Measurements from ENCODE around the gene SNTG2.
A peak's percentile ranks its signal among the peaks of the same experiment; 100 is the strongest.
"Not testable (repeated sequence)": the region's sequence is repeated elsewhere in the genome, so short reads cannot be mapped to it uniquely, and the experiment has no call there.

Gene SNTG2

DNA sequence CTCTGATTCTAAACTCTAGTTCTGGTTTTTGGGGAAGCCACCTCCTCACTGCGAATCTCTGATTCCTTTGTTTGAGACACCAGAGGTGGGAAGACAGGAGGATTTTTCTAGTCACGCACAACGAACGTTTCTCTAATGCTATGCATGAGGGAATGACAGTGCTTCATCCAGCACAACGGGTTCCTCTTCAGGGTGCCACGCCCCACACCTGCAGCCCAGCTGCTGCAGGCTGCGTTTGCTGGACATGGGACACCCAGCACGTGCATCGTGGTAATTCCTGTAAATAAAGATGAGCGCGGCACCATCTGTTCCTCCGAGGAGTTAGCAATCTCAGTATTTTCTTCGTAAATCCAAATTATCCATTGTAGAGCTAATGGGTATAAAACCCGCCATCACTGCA lies 425.1 kb downstream of the SNTG2 start:
- Mint-ChIP-seq H3K27ac (no peak overlapping the region), H3K27me3 (ENCODE audit: low read depth) (peaks cover 20% of the 10 kb centered on the region), H3K36me3 (ENCODE audit: low read depth) (no peaks in the 10 kb centered on the region), H3K9me3 (no peaks in the 10 kb centered on the region), H3K4me1 (no peaks in the 10 kb centered on the region), H3K4me3 (no peak overlapping the region)
- TF ChIP-seq, protein P1, sequence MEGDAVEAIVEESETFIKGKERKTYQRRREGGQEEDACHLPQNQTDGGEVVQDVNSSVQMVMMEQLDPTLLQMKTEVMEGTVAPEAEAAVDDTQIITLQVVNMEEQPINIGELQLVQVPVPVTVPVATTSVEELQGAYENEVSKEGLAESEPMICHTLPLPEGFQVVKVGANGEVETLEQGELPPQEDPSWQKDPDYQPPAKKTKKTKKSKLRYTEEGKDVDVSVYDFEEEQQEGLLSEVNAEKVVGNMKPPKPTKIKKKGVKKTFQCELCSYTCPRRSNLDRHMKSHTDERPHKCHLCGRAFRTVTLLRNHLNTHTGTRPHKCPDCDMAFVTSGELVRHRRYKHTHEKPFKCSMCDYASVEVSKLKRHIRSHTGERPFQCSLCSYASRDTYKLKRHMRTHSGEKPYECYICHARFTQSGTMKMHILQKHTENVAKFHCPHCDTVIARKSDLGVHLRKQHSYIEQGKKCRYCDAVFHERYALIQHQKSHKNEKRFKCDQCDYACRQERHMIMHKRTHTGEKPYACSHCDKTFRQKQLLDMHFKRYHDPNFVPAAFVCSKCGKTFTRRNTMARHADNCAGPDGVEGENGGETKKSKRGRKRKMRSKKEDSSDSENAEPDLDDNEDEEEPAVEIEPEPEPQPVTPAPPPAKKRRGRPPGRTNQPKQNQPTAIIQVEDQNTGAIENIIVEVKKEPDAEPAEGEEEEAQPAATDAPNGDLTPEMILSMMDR (IDR thresholded peaks at IDR 0.05; ENCODE audit: unreplicated experiment in 3 of 3), result no peak

DNA sequence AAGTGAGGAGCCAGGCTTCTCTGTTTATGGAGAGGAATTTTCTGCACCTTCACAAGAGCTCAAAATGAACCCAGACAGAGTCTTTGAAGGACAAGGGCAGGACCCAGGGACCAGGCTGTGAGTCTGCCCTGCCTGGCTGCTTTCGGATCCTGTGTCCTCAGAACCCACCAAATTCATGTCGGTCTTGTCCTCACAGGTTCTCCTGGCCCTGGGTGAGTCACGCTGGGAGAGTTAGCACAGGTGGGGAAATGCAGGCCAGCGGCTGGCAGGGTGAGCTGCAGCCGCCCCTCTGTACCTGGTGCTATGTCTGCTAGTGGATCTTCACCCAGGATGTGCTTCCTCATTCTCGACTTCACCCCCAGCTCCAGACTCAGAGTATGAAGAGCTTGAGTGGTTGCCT lies 426.8 kb downstream of the SNTG2 start:
- TF ChIP-seq, protein P1 (IDR thresholded peaks at IDR 0.05; ENCODE audit: unreplicated experiment in 3 of 3), result no peak
- Mint-ChIP-seq H3K9me3 (no peaks in the 10 kb centered on the region), H3K4me1 (no peaks in the 10 kb centered on the region), H3K36me3 (ENCODE audit: low read depth) (no peaks in the 10 kb centered on the region), H3K27me3 (ENCODE audit: low read depth) (peaks cover 14% of the 10 kb centered on the region), H3K27ac (no peak overlapping the region), H3K4me3 (no peak overlapping the region)

DNA sequence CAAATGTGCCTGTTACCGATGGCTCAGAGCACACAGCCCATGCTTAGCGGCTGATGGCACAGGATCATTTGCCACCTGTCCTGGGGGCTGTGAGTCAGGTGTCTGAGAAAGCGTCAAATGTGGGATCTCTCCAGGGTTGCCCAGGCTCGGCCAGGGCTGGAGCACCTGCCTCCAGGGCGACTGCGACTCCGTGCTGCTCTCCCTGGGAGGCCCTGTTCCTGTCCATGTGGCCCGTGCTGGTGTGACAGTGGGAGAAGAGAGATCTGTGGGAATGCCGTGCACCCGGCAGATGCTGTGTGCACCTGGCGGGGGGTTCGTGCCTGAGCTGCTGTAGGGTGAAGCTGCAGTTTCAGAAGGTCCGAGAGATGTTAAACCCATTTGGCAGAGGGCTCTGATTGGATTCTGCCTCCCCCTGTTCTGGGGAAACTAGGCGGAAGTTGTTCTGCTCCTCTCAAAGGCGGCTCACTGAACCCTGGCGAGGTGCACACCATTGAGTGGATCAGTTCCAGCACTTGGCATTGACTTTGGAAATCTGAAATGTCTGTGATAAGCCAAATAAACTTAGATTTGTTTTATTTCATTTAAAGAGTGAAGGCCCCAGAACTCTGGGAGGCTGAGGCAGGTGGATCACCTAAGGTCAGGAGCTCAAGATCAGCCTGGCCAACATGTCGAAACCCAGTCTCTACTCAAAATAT lies 428.0 kb downstream of the SNTG2 start:
- no peak overlapping the region for H3K4me3 Mint-ChIP-seq
- peaks cover under 1% of the 10 kb centered on the region for H3K9me3 Mint-ChIP-seq
- H3K4me1 Mint-ChIP-seq, result no peaks in the 10 kb centered on the region
- H3K36me3 Mint-ChIP-seq (ENCODE audit: low read depth), result no peaks in the 10 kb centered on the region
- H3K27me3 Mint-ChIP-seq (ENCODE audit: low read depth), result peaks cover 14% of the 10 kb centered on the region
- H3K27ac Mint-ChIP-seq, result no peak overlapping the region
- TF ChIP-seq, protein P1 (IDR thresholded peaks at IDR 0.05; ENCODE audit: unreplicated experiment in 3 of 3), result no peak

DNA sequence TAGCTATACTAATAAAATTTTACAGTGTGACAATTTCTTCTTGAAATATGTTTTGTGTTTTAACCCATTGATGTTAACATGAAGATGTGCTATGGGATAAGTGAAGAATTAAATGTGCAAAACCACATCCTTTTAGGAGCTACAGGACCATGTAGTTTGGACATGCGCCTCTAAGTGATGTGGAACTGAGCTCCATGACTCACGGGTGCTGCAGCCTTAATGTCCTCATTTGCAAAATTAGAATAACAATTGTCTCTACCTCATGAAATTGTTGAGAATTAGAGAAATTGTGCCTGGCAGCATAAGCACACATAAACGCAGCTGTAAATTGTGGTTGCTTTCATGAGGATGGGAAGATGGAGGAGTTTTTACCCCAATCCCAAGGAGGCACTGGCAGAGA lies 431.0 kb downstream of the SNTG2 start:
- H3K4me3 Mint-ChIP-seq, result no peak overlapping the region
- H3K27ac Mint-ChIP-seq, result no peak overlapping the region
- H3K4me1 Mint-ChIP-seq, result no peaks in the 10 kb centered on the region
- no peaks in the 10 kb centered on the region for H3K36me3 Mint-ChIP-seq (ENCODE audit: low read depth)
- TF ChIP-seq, protein P1 (IDR thresholded peaks at IDR 0.05; ENCODE audit: unreplicated experiment in 3 of 3), result no peak
- peaks cover 12% of the 10 kb centered on the region for H3K9me3 Mint-ChIP-seq
- no peaks in the 10 kb centered on the region for H3K27me3 Mint-ChIP-seq (ENCODE audit: low read depth)

DNA sequence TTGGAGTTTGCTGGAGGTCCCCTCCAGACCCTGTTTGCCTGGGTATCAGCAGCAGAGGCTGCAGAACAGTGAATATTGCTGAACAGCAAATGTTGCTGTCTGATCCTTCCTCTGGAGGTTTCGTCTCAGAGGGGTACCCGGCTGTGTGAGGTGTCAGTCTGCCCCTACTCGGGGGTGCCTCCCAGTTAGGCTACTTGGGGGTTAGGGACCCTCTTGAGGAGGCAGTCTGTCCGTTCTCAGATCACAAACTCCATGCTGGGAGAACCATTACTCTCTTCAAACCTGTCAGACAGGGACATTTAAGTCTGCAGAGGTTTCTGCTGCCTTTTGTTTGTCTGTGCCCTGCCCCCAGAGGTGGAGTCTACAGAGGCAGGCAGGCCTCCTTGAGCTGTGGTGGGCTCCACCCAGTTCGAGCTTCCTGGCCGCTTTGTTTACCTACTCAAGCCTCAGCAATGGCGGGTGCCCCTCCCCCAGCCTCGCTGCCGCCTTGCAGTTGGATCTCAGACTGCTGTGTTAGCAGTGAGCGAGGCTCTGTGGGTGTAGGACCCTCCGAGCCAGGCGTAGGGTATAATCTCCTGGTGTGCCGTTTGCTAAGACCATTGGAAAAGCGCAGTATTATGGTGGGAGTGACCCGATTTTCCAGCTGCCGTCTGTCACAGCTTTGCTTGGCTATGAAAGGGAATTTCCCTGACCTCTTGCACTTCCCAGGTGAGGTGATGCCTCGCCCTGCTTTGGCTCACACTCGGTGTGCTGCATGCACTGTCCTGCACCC lies 437.5 kb downstream of the SNTG2 start:
- not testable (repeated sequence) for H3K36me3 Mint-ChIP-seq (ENCODE audit: low read depth); H3K27ac Mint-ChIP-seq; H3K4me1 Mint-ChIP-seq; H3K27me3 Mint-ChIP-seq (ENCODE audit: low read depth)
- H3K4me3 Mint-ChIP-seq, result peak overlapping the region in 1 of 3 experiments; percentile 11
- peaks cover 16% of the 10 kb centered on the region for H3K9me3 Mint-ChIP-seq

DNA sequence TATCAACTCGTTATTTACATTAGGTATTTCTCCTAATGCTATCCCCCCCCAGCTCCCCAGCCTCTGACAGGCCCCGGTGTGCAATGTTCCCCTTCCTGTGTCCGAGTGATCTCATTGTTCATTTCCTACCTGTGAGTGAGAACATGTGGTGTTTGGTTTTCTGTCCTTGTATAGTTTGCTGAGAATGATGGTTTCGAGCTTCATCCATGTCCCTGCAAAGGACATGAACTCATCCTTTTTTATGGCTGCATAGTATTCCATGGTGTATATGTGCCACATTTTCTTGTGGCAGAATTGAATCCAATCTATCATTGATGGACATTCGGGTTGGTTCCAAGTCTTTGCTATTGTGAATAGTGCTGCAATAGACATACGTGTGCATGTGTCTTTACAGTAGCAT lies 439.5 kb downstream of the SNTG2 start:
- H3K36me3 Mint-ChIP-seq (ENCODE audit: low read depth); H3K4me3 Mint-ChIP-seq; H3K27me3 Mint-ChIP-seq (ENCODE audit: low read depth); H3K27ac Mint-ChIP-seq; H3K4me1 Mint-ChIP-seq: not testable (repeated sequence)
- H3K9me3 Mint-ChIP-seq, result peaks cover 11% of the 10 kb centered on the region

DNA sequence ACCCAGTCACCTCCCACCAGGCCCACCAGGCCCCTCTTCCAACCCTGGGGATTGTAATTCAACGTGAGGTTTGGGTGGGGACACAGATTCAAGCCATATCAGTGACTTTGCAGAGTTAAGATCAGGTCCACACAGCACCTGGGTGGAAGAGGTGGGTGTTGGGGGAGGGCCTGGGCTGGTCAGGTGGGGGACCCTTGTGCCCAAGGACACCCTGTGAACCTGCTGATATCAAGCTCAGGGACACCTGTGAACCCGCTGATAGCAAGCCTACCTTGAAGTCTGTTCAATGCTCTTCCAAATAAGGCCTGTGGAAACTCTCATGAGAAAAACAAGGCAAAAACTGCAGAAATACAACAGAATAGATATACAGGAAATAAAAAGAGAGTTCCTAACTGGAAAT lies 442.7 kb downstream of the SNTG2 start:
- TF ChIP-seq, protein P1 (IDR thresholded peaks at IDR 0.05; ENCODE audit: unreplicated experiment in 3 of 3), result no peak
- no peaks in the 10 kb centered on the region for H3K36me3 Mint-ChIP-seq (ENCODE audit: low read depth)
- peaks cover 12% of the 10 kb centered on the region for H3K4me1 Mint-ChIP-seq
- H3K4me3 Mint-ChIP-seq, result no peak overlapping the region
- H3K27me3 Mint-ChIP-seq (ENCODE audit: low read depth), result peaks cover 8% of the 10 kb centered on the region
- H3K9me3 Mint-ChIP-seq, result no peaks in the 10 kb centered on the region
- H3K27ac Mint-ChIP-seq, result no peak overlapping the region

All from nephron (organoid).